ENCODE measurements around the gene IFT80. TPM values are rescaled to one million over a fixed set of nuclear protein-coding genes. Genes with fewer than 3 reads are reported as not detected.

Gene IFT80
- total RNA-seq, 4 donors from 2014 or later: 10.5 to 35.5 (median 15.4) TPM

- H3K27me3 ChIP-seq: no peaks in the 10 kb centered on the region
- no peak overlapping the region for H3K27ac ChIP-seq
- no peaks in the 10 kb centered on the region for H3K36me3 ChIP-seq
- TF ChIP-seq POLR2A (IDR thresholded peaks at IDR 0.05) (no peak), CTCF (IDR thresholded peaks at IDR 0.05) (peak in 3 of 6 experiments; percentile 39 to 44 (median 39))
- no peak overlapping the region for H3K4me3 ChIP-seq
- no peaks in the 10 kb centered on the region for H3K9me3 ChIP-seq
- no peaks in the 10 kb centered on the region for H3K4me1 ChIP-seq
- no peak for DNase-seq
Observed at GRCh38 chr3:160210799-160211221, 188.2 kb downstream of the IFT80 start.

GRCh38 chr3:160210341-160210740 lies 188.7 kb downstream of the IFT80 start:
- H3K27ac ChIP-seq: no peak overlapping the region
- no peaks in the 10 kb centered on the region for H3K4me1 ChIP-seq
- no peaks in the 10 kb centered on the region for H3K36me3 ChIP-seq
- DNase-seq: no peak
- no peak for TF ChIP-seq CTCF (IDR thresholded peaks at IDR 0.05)
- no peak for TF ChIP-seq POLR2A (IDR thresholded peaks at IDR 0.05)
- H3K4me3 ChIP-seq: no peak overlapping the region
- H3K9me3 ChIP-seq: no peaks in the 10 kb centered on the region
- H3K27me3 ChIP-seq: no peaks in the 10 kb centered on the region

Small RNAs within 50 kb of the gene (small RNA-seq; reads per million reads assigned to genes)
- gene MIR15B (5.0 to 47.0 reads per million in 2 donors), gene MIR16-2 (1.00 to 1.7 reads per million in 2 donors)

Other genes starting within 250 kb of the IFT80 start
- under 1 TPM in 2 of 4 donors, not detected in 2; 0.57 to 0.88 TPM for gene C3orf80, start 173.8 kb downstream of the IFT80 start, total RNA-seq
- gene SMC4, start 425 bp upstream of the IFT80 start, total RNA-seq: 100 to 1,000 TPM in 1 of 4 donors, 10 to 100 TPM in 3; 34.3 to 123 (median 50.8) TPM
- 1 to 10 TPM; 1.7 to 6.7 (median 4.1) TPM for gene TRIM59, start 50.6 kb upstream of the IFT80 start, total RNA-seq
- gene KPNA4, start 166.3 kb upstream of the IFT80 start, total RNA-seq: 10 to 100 TPM; 15.2 to 20.5 (median 18.4) TPM

Measured in Peyer's patch (tissue), 4 donors.